SK-N-SH (cell line): ENCODE results near the gene AFMID. TPM values are rescaled to one million over a fixed set of nuclear protein-coding genes. Genes with fewer than 3 reads are reported as not detected.

Source experiments
- CTCF ChIA-PET: fragments of 300-600, 350-600 bp; formaldehyde crosslinking; extraction: SDS; loops from one replicate; lab custom pipeline; 2021; lab: Yijun Ruan, JAX
- POLR2A ChIA-PET: fragments of 350-600 bp; sonication (Branson Sonifier 250); formaldehyde crosslinking; extraction: SDS; loops from one replicate; lab custom pipeline; 2020; ENCODE audit warnings: antibody characterized with exemption, inconsistent platforms; lab: Yijun Ruan, JAX
- DNase-seq: peaks from one replicate; pipeline ENCODE4 v3.0.0; 2012
- H2AFZ ChIP-seq: fragments of 200-600 bp; sonication (generic); 2 replicates; pipeline ENCODE4 v1.8.1; 2016; ENCODE audit warnings: antibody characterized with exemption, mild to moderate bottlenecking, low read depth
- H3F3A ChIP-seq: fragments of 200-600 bp; sonication (generic); replicated peaks from 2 replicates; pipeline ENCODE3; 2016; ENCODE audit warnings: antibody characterized with exemption, mild to moderate bottlenecking; ENCODE audit not compliant: insufficient read depth
- H3K27ac ChIP-seq, 2 experiments: fragments of 200-500 bp in 1 of 2; fragments of 200-600 bp in 1 of 2; sonication (Bioruptor generic) in 1 of 2; sonication (generic), shearing (Covaris generic) in 1 of 2; 2 replicates each; pipeline versions ENCODE4 v1.5.1 to v1.6.1; 2014 to 2016; ENCODE audit warnings: low read depth in 2 of 2, inconsistent platforms in 1 of 2, low read length in 1 of 2, mild to moderate bottlenecking in 1 of 2, mixed read lengths in 1 of 2
- H3K27me3 ChIP-seq: fragments of 200-600 bp; sonication (generic), shearing (Covaris generic); 2 replicates; pipeline ENCODE4 v1.6.1; 2016; ENCODE audit warnings: mixed run types; ENCODE audit not compliant: insufficient read depth
- H3K36me3 ChIP-seq, 2 experiments: fragments of 200-500 bp in 1 of 2; fragments of 200-600 bp in 1 of 2; sonication (Bioruptor generic) in 1 of 2; sonication (generic) in 1 of 2; replicated peaks in 1 of 2; 2 replicates each; pipeline versions ENCODE3 to v1.5.1; 2014 to 2016; ENCODE audit warnings: low read length in 1 of 2, mild to moderate bottlenecking in 1 of 2; ENCODE audit not compliant: insufficient read depth in 2 of 2, control insufficient read depth in 1 of 2
- H3K4me1 ChIP-seq, 2 experiments: fragments of 200-500 bp in 1 of 2; fragments of 200-600 bp in 1 of 2; sonication (Bioruptor generic) in 1 of 2; sonication (generic), shearing (Covaris generic) in 1 of 2; 2 replicates each; pipeline versions ENCODE4 v1.5.1 to v1.6.1; 2014 to 2016; ENCODE audit warnings: low read depth in 1 of 2, low read length in 1 of 2, mixed run types in 1 of 2; ENCODE audit not compliant: insufficient read depth in 2 of 2, control insufficient read depth in 1 of 2
- H3K4me2 ChIP-seq: fragments of 200-600 bp; sonication (generic), shearing (Covaris generic); 2 replicates; pipeline ENCODE4 v1.6.1; 2017; ENCODE audit warnings: mixed run types
- H3K4me3 ChIP-seq, 2 experiments: fragments of 200-500 bp in 1 of 2; fragments of 200-600 bp in 1 of 2; sonication (Bioruptor generic) in 1 of 2; sonication (generic), shearing (Covaris generic) in 1 of 2; 2 replicates each; pipeline versions ENCODE4 v1.5.1 to v1.8.1; 2014 to 2016; ENCODE audit warnings: low read depth in 2 of 2, inconsistent platforms in 1 of 2, low read length in 1 of 2, mild to moderate bottlenecking in 1 of 2, mixed read lengths in 1 of 2, moderate library complexity in 1 of 2
- H3K79me2 ChIP-seq: fragments of 200-600 bp; sonication (generic); 2 replicates; pipeline ENCODE4 v1.8.1; 2017; ENCODE audit warnings: mild to moderate bottlenecking; ENCODE audit not compliant: insufficient read depth
- H3K9ac ChIP-seq: fragments of 200-600 bp; sonication (generic); 2 replicates; pipeline ENCODE4 v1.6.1; 2017; ENCODE audit warnings: mixed run types
- H3K9me2 ChIP-seq: fragments of 200-600 bp; sonication (generic); 2 replicates; pipeline ENCODE4 v1.6.1; 2017; ENCODE audit warnings: mixed run types
- H3K9me3 ChIP-seq: fragments of 200-600 bp; sonication (generic); 2 replicates; pipeline ENCODE4 v1.6.1; 2017; ENCODE audit warnings: mixed run types, mild to moderate bottlenecking, moderate library complexity
- H4K20me1 ChIP-seq: fragments of 200-600 bp; sonication (generic); 2 replicates; pipeline ENCODE4 v1.6.1; 2017; ENCODE audit warnings: mild to moderate bottlenecking, mixed run types; ENCODE audit not compliant: insufficient read depth
- CHD2 ChIP-seq: fragments of 150-350 bp; IDR thresholded peaks from 2 replicates; pipeline ENCODE4 v1.6.1; 2018; ENCODE audit warnings: low read length; ENCODE audit not compliant: partially characterized antibody
- ELF1 ChIP-seq: IDR thresholded peaks from 2 replicates; pipeline ENCODE4 v1.4.0; 2012
- EZH2phosphoT487 ChIP-seq: fragments of 200-600 bp; sonication (generic); IDR thresholded peaks from 2 replicates; pipeline ENCODE4 v1.6.1; 2017; ENCODE audit warnings: low read depth, mixed run types, mild to moderate bottlenecking, antibody characterized with exemption, moderate library complexity, borderline replicate concordance
- FOXJ3 ChIP-seq: sonication (generic); formaldehyde crosslinking; IDR thresholded peaks from 2 replicates; pipeline ENCODE4 v1.5.1; 2020; ENCODE audit warnings: mild to moderate bottlenecking, missing genetic modification reagents
- GABPA ChIP-seq: IDR thresholded peaks from 2 replicates; pipeline ENCODE4 v1.4.0; 2012; ENCODE audit warnings: low read depth, mild to moderate bottlenecking
- RCOR1 ChIP-seq: fragments of 150-350 bp; IDR thresholded peaks from 2 replicates; pipeline ENCODE4 v1.6.1; 2017; ENCODE audit warnings: antibody characterized with exemption, low read length
- RFX5 ChIP-seq: IDR thresholded peaks from 2 replicates; pipeline ENCODE4 v1.6.1; 2012; ENCODE audit warnings: mild to moderate bottlenecking, improper control_type of control experiment, low read length
- RXRA ChIP-seq: IDR thresholded peaks from 2 replicates; pipeline ENCODE4 v1.4.0; 2012; ENCODE audit warnings: low read depth, mild to moderate bottlenecking, borderline replicate concordance
- SMC3 ChIP-seq: IDR thresholded peaks from 2 replicates; pipeline ENCODE4 v1.6.1; 2012; ENCODE audit warnings: low read depth, low read length, improper control_type of control experiment
- TAF1 ChIP-seq: IDR thresholded peaks from 2 replicates; pipeline ENCODE4 v1.6.1; 2012; ENCODE audit warnings: low read depth, mild to moderate bottlenecking, low read length, moderate library complexity, borderline replicate concordance
- YY1 ChIP-seq: IDR thresholded peaks from 2 replicates; pipeline ENCODE4 v1.4.0; 2012; ENCODE audit warnings: low read depth, mild to moderate bottlenecking
- WGBS: methylation state at CpG from one replicate; pipeline ENCODE4 v1.1.6; 2017; ENCODE audit warnings: low lambda C conversion rate; 5-methylcytosine and 5-hydroxymethylcytosine counted together
- polyA plus RNA-seq, 3 experiments: library from polyadenylated mRNA; depleted of rRNA; stranded (reverse); fragments of >200 nt; gene quantifications; 2 replicates each; pipeline ENCODE4 v1.2.3, GENCODE V29; 2012
- TF ChIP-seq, protein P1 (sequence below): IDR thresholded peaks from 2 replicates; pipeline ENCODE4 v1.4.0; 2012; ENCODE audit warnings: low read depth
- TF ChIP-seq, protein P2 (sequence below): fragments of 200-600 bp; sonication (generic); IDR thresholded peaks from 2 replicates; pipeline ENCODE4 v1.6.1; 2017; ENCODE audit warnings: antibody characterized with exemption, mild to moderate bottlenecking, moderate library complexity
- TF ChIP-seq, protein P3 (sequence below): IDR thresholded peaks from 2 replicates; pipeline ENCODE4 v1.4.0; 2012; ENCODE audit warnings: low read depth, borderline replicate concordance
- TF ChIP-seq, protein P4 (sequence below): IDR thresholded peaks from 2 replicates; pipeline ENCODE4 v1.4.0; 2012; ENCODE audit warnings: low read depth, borderline replicate concordance

Gene AFMID
- polyA plus RNA-seq, 1 of the 3 experiments (the other 2 are of a cell fraction): 44.4 TPM

DNA sequence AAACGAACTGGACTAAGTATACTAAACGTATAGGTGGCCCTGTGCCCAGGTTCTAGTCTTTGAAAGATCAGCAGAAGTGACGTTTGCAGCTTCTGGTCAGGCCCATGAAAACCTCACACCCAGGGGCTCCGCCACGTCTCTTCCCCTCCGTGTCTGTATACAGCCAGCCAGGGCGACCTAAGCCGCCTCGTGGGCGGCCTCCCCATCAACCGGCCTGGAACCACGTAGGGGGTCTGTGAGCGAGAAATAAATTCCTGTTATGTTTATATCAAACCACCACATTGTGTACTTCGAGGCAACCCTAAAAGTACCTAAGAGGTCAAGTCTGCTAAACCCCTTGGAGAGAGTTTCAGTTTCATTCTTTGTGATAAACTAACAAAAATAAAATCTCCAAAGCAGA lies 7.1 kb upstream of the AFMID start:
- POLR2A ChIA-PET: no interaction called here
- Histone ChIP-seq H3K4me2 (no peak overlapping the region), H4K20me1 (peaks cover 5% of the 10 kb centered on the region; the same call in 1 of the 2 replicates), H3K79me2 (peaks cover 20% of the 10 kb centered on the region), H3K27me3 (no peaks in the 10 kb centered on the region), H3K27ac (no peak overlapping the region), H3K9me3 (no peaks in the 10 kb centered on the region), H3K36me3 (no peaks in the 10 kb centered on the region), H3K4me3 (no peak overlapping the region), H3K9me2 (no peaks in the 10 kb centered on the region), H3F3A (no peaks in the 10 kb centered on the region), H2AFZ (no peak overlapping the region), H3K4me1 (peaks cover 0 to 7% of the 10 kb centered on the region in 2 experiments; a peak in 1 of 4 replicates), H3K9ac (no peak overlapping the region)
- TF ChIP-seq GABPA: no peak
- TF ChIP-seq, protein P1, sequence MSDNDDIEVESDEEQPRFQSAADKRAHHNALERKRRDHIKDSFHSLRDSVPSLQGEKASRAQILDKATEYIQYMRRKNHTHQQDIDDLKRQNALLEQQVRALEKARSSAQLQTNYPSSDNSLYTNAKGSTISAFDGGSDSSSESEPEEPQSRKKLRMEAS: 0 out of 2 replicates have a peak, but pooled peaks have one; percentile 1
- CTCF ChIA-PET: interaction anchor here (1.4 to 4.8 kb wide), 3 partner anchors 10 to 70 kb away, joined by 4 to 25 read pairs (median 7); no protein-coding TSS in a partner anchor
- WGBS: 91% methylated on average over 14 of the region's 14 CpGs
- no peak for DNase-seq

DNA sequence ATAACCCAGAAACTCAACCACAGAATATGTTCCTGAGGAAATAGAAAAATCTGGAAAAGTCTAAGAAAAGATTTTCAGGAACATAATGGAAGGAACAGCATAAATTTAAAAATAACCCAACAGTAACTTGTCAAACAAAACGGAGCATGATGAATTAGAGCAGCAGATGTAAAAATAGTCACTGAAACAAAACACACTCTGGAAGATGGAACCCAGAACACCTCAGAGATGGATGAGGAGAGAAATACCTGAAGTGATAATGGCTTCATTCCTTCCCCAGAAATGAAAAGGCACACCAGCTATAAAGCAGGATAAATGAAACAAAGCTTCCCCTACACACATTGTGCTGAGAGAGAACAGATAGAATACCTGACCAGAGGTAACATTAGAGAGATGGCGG lies 6.7 kb upstream of the AFMID start:
- H3K4me1 ChIP-seq: peaks cover 0 to 7% of the 10 kb centered on the region in 2 experiments; a peak in 1 of 4 replicates
- H3K9me3 ChIP-seq: no peaks in the 10 kb centered on the region
- H3K4me2 ChIP-seq: no peak overlapping the region
- ChIA-PET CTCF (interaction anchor here (1.4 to 4.8 kb wide), 2 partner anchors 68 to 70 kb away, joined by 4 to 25 read pairs; no protein-coding TSS in a partner anchor), POLR2A (no interaction called here)
- H3K27me3 ChIP-seq: no peaks in the 10 kb centered on the region
- H4K20me1 ChIP-seq: peaks cover 7% of the 10 kb centered on the region; the same call in 1 of the 2 replicates
- DNase-seq: no peak
- no peak overlapping the region for H3K9ac ChIP-seq
- H3K79me2 ChIP-seq: peaks cover 25% of the 10 kb centered on the region
- no peaks in the 10 kb centered on the region for H3K9me2 ChIP-seq
- no peaks in the 10 kb centered on the region for H3K36me3 ChIP-seq
- 91% methylated on average over 2 of the region's 2 CpGs for WGBS
- no peak overlapping the region; the same call in 1 of the 2 replicates for H2AFZ ChIP-seq
- H3F3A ChIP-seq: no peaks in the 10 kb centered on the region
- no peak overlapping the region for H3K27ac ChIP-seq
- TF ChIP-seq CHD2 (no peak), ELF1 (no peak), RCOR1 (no peak), SMC3 (no peak), RFX5 (no peak), YY1 (no peak), TAF1 (no peak), RXRA (no peak), EZH2phosphoT487 (no peak), FOXJ3 (CRISPR knock-in tag) (no peak)
- TF ChIP-seq, protein P2, sequence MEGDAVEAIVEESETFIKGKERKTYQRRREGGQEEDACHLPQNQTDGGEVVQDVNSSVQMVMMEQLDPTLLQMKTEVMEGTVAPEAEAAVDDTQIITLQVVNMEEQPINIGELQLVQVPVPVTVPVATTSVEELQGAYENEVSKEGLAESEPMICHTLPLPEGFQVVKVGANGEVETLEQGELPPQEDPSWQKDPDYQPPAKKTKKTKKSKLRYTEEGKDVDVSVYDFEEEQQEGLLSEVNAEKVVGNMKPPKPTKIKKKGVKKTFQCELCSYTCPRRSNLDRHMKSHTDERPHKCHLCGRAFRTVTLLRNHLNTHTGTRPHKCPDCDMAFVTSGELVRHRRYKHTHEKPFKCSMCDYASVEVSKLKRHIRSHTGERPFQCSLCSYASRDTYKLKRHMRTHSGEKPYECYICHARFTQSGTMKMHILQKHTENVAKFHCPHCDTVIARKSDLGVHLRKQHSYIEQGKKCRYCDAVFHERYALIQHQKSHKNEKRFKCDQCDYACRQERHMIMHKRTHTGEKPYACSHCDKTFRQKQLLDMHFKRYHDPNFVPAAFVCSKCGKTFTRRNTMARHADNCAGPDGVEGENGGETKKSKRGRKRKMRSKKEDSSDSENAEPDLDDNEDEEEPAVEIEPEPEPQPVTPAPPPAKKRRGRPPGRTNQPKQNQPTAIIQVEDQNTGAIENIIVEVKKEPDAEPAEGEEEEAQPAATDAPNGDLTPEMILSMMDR: no peak
- TF ChIP-seq, protein P3, sequence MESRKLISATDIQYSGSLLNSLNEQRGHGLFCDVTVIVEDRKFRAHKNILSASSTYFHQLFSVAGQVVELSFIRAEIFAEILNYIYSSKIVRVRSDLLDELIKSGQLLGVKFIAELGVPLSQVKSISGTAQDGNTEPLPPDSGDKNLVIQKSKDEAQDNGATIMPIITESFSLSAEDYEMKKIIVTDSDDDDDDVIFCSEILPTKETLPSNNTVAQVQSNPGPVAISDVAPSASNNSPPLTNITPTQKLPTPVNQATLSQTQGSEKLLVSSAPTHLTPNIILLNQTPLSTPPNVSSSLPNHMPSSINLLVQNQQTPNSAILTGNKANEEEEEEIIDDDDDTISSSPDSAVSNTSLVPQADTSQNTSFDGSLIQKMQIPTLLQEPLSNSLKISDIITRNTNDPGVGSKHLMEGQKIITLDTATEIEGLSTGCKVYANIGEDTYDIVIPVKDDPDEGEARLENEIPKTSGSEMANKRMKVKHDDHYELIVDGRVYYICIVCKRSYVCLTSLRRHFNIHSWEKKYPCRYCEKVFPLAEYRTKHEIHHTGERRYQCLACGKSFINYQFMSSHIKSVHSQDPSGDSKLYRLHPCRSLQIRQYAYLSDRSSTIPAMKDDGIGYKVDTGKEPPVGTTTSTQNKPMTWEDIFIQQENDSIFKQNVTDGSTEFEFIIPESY: no peak
- TF ChIP-seq, protein P1: no peak
- TF ChIP-seq, protein P4, sequence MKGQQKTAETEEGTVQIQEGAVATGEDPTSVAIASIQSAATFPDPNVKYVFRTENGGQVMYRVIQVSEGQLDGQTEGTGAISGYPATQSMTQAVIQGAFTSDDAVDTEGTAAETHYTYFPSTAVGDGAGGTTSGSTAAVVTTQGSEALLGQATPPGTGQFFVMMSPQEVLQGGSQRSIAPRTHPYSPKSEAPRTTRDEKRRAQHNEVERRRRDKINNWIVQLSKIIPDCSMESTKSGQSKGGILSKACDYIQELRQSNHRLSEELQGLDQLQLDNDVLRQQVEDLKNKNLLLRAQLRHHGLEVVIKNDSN: no peak
- no peak overlapping the region for H3K4me3 ChIP-seq
